WTC11 (cell line): ENCODE measurements around the gene TMEM205. TPM values are rescaled to one million over a fixed set of nuclear protein-coding genes. Genes with fewer than 3 reads are reported as not detected.
A peak's percentile ranks its signal among the peaks of the same experiment; 100 is the strongest.

Experiments
- ATAC-seq: fragments of 200-7000 bp; cut with Tn5 transposase; 2 replicates; pipeline ENCODE4 v1.10.0; 2021; ENCODE audit warnings: mild to moderate bottlenecking, moderate library complexity
- CTCF ChIA-PET: fragments of 300-600 bp; sonication (Branson Sonifier 250); formaldehyde crosslinking; loops from one replicate; lab custom pipeline; 2021; ENCODE audit warnings: antibody characterized with exemption; lab: Charles Lee
- POLR2A ChIA-PET: fragments of 350-600 bp; sonication (Branson Sonifier 250); formaldehyde crosslinking; loops from one replicate; lab custom pipeline; 2021; ENCODE audit warnings: antibody characterized with exemption; lab: Charles Lee
- DNase-seq: peaks from one replicate; pipeline ENCODE4 v3.0.0; 2021; ENCODE audit warnings: low spot score
- H3K27ac Mint-ChIP-seq: 2 replicates; pipeline ENCODE4 v1.8.0; 2021; ENCODE audit warnings: mixed read lengths
- H3K27me3 Mint-ChIP-seq: 2 replicates; pipeline ENCODE4 v1.8.0; 2021; ENCODE audit warnings: low read depth, mild to moderate bottlenecking, moderate library complexity, mixed read lengths
- H3K36me3 Mint-ChIP-seq: 2 replicates; pipeline ENCODE4 v1.8.0; 2021; ENCODE audit warnings: mixed read lengths
- H3K4me1 Mint-ChIP-seq: 2 replicates; pipeline ENCODE4 v1.8.0; 2022; ENCODE audit warnings: mixed read lengths
- H3K4me3 Mint-ChIP-seq: 2 replicates; pipeline ENCODE4 v1.8.0; 2021; ENCODE audit warnings: mild to moderate bottlenecking, moderate library complexity, mixed read lengths
- H3K9me3 Mint-ChIP-seq: 2 replicates; pipeline ENCODE4 v1.8.0; 2021; ENCODE audit warnings: mixed read lengths
- ATF3 ChIP-seq: sonication (generic); formaldehyde crosslinking; conservative IDR thresholded peaks from 2 replicates; pipeline ENCODE4 v1.8.1; 2022; ENCODE audit warnings: mild to moderate bottlenecking, missing genetic modification reagents
- CBFB ChIP-seq: sonication (generic); formaldehyde crosslinking; IDR thresholded peaks from 2 replicates; pipeline ENCODE4 v1.8.1; 2022; ENCODE audit warnings: mild to moderate bottlenecking, low read depth, missing genetic modification reagents
- CDX4 ChIP-seq: fragments of 250-450 bp; sonication (Bioruptor Pico); IDR thresholded peaks from 2 replicates; pipeline ENCODE4 v1.9.0; 2021; ENCODE audit warnings: moderate library complexity, mild to moderate bottlenecking, inconsistent platforms, borderline replicate concordance
- E2F1 ChIP-seq: sonication (generic); formaldehyde crosslinking; IDR thresholded peaks from 2 replicates; pipeline ENCODE4 v1.8.0; 2022; ENCODE audit warnings: mild to moderate bottlenecking, missing genetic modification reagents
- E2F4 ChIP-seq: sonication (generic); formaldehyde crosslinking; IDR thresholded peaks from 2 replicates; pipeline ENCODE4 v1.8.1; 2022; ENCODE audit warnings: low read depth, mild to moderate bottlenecking, moderate library complexity, missing genetic modification reagents, borderline replicate concordance
- HMGA2 ChIP-seq: fragments of 250-450 bp; sonication (Bioruptor Pico); IDR thresholded peaks from 2 replicates; pipeline ENCODE4 v1.4.0; 2021; ENCODE audit warnings: mild to moderate bottlenecking, moderate library complexity
- MYBL2 ChIP-seq: sonication (generic); formaldehyde crosslinking; IDR thresholded peaks from 2 replicates; pipeline ENCODE4 v1.8.1; 2023; ENCODE audit warnings: mild to moderate bottlenecking, moderate library complexity, missing genetic modification reagents
- NFATC4 ChIP-seq: fragments of 250-450 bp; sonication (Bioruptor Pico); IDR thresholded peaks from 2 replicates; pipeline ENCODE4 v1.9.0; 2021; ENCODE audit warnings: mild to moderate bottlenecking
- NFYB ChIP-seq: sonication (generic); formaldehyde crosslinking; conservative IDR thresholded peaks from 2 replicates; pipeline ENCODE4 v1.8.0; 2022; ENCODE audit warnings: low read depth, missing genetic modification reagents
- NR3C1 ChIP-seq: sonication (generic); formaldehyde crosslinking; conservative IDR thresholded peaks from 2 replicates; pipeline ENCODE4 v1.8.1; 2023; ENCODE audit warnings: low read depth, mild to moderate bottlenecking, missing genetic modification reagents
- ZNF121 ChIP-seq: sonication (generic); formaldehyde crosslinking; IDR thresholded peaks from 2 replicates; pipeline ENCODE4 v1.8.0; 2023; ENCODE audit warnings: missing genetic modification reagents
- ZNF396 ChIP-seq: fragments of 250-450 bp; sonication (Bioruptor Pico); IDR thresholded peaks from 2 replicates; pipeline ENCODE4 v1.8.0; 2021; ENCODE audit warnings: mild to moderate bottlenecking, moderate library complexity, borderline replicate concordance
- ZNF425 ChIP-seq: fragments of 250-450 bp; sonication (Bioruptor Pico); conservative IDR thresholded peaks from 2 replicates; pipeline ENCODE4 v1.9.0; 2021; ENCODE audit warnings: mild to moderate bottlenecking
- ZNF532 ChIP-seq: fragments of 250-450 bp; sonication (Bioruptor Pico); IDR thresholded peaks from 2 replicates; pipeline ENCODE4 v1.9.0; 2021; ENCODE audit warnings: mild to moderate bottlenecking, borderline replicate concordance
- ZNF671 ChIP-seq: fragments of 250-450 bp; sonication (Bioruptor Pico); IDR thresholded peaks from 2 replicates; pipeline ENCODE4 v1.8.0; 2021; ENCODE audit warnings: mild to moderate bottlenecking
- total RNA-seq: library from RNA; stranded (reverse); gene quantifications from 3 replicates; pipeline ENCODE4 v1.2.3, GENCODE V29; 2021

TMEM205 gene
- total RNA-seq, 1 experiment from 2014 or later = 69.9 TPM

- TF ChIP-seq ZNF532 (CRISPR knock-in tag) (no peak), E2F1 (no peak), CBFB (no peak), MYBL2 (CRISPR knock-in tag) (no peak)
- TF ChIP-seq, all 79 proteins: peak for 0
Measured at GRCh38 chr19:11347546-11348039, 1.5 kb upstream of the TMEM205 start (continued).

- H3K27me3 Mint-ChIP-seq = peaks cover 15% of the 10 kb centered on the region; the same call in 1 of the 2 replicates
- DNase-seq (no peak), ATAC-seq (no peak)
- no peak for TF ChIP-seq ZNF396 (CRISPR knock-in tag)
- TF ChIP-seq NR3C1 = no peak
- TF ChIP-seq ZNF671 = no peak
- TF ChIP-seq ZNF425 (CRISPR knock-in tag) = no peak
- TF ChIP-seq NFYB (CRISPR knock-in tag) = no peak
- TF ChIP-seq NFATC4 (CRISPR knock-in tag) = no peak
- TF ChIP-seq CDX4 (CRISPR knock-in tag) = no peak
- no peak for TF ChIP-seq E2F4 (CRISPR knock-in tag)
- TF ChIP-seq HMGA2 = no peak
- TF ChIP-seq ATF3 (CRISPR knock-in tag) = no peak
- TF ChIP-seq ZNF121 = no peak
- ChIA-PET CTCF (interaction anchor here (0.8 to 3.0 kb wide), 10 partner anchors 16 to 107 kb away, joined by 3 to 37 read pairs (median 10); partner anchors contain the start of genes EPOR, PRKCSH and SWSAP1), POLR2A (interaction anchor here (1.4 to 2.0 kb wide), 4 partner anchors 29 to 184 kb away, joined by 3 to 10 read pairs (median 6); partner anchors contain the start of genes ECSIT and SWSAP1)
- H3K36me3 Mint-ChIP-seq = peaks cover 9% of the 10 kb centered on the region; the same call in 1 of the 2 replicates
- H3K4me3 Mint-ChIP-seq = peak overlapping the region; percentile 95
- peak overlapping the region; percentile 73 for H3K27ac Mint-ChIP-seq
- H3K9me3 Mint-ChIP-seq = peaks cover 10% of the 10 kb centered on the region
- peaks cover 24% of the 10 kb centered on the region for H3K4me1 Mint-ChIP-seq
Measured at GRCh38 chr19:11345122-11345803, 805 bp downstream of the TMEM205 start.
